Fibroblast of lung (primary cell): Measurements from ENCODE around the gene DNM3.

Experiments used
- CTCF ChIP-seq, 2 donors: IDR thresholded peaks in 1 of 2; conservative IDR thresholded peaks in 1 of 2; 1 replicate in 1 of 2; 2 replicates in 1 of 2; pipeline ENCODE4 v1.5.1; 2011 to 2012; ENCODE audit warnings: low read length in 2 of 2, control low read depth in 1 of 2, inconsistent platforms in 1 of 2, low read depth in 1 of 2, mild to moderate bottlenecking in 1 of 2
- EZH2 ChIP-seq: IDR thresholded peaks from 2 replicates; pipeline ENCODE4 v1.5.1; 2012; ENCODE audit warnings: low read length, control low read depth, mild to moderate bottlenecking; ENCODE audit errors: missing control alignments

GRCh38 chr1:172395576-172395975, 554.3 kb downstream of the DNM3 start:
- TF ChIP-seq CTCF (conservative IDR thresholded peaks at IDR 0.05 in 1 of 2, IDR thresholded peaks at IDR 0.05 in 1 of 2; ENCODE audit: low read depth in 1 of 2, low read length in 2 of 2) (no peak), EZH2 (no peak)
